Liver (tissue), 3 donors: ENCODE measurements around the gene ERGIC1.
A peak's percentile ranks its signal among the peaks of the same experiment; 100 is the strongest.

Experiments
- FOXA1 ChIP-seq: IDR thresholded peaks from 2 replicates; pipeline ENCODE4 v1.6.1; 2016; ENCODE audit warnings: antibody characterized with exemption
- GABPA ChIP-seq, 2 donors: IDR thresholded peaks in 1 of 2; conservative IDR thresholded peaks in 1 of 2; 2 replicates each; pipeline ENCODE4 v1.6.1; 2016; ENCODE audit warnings: antibody characterized with exemption in 2 of 2, mild to moderate bottlenecking in 1 of 2, moderate library complexity in 1 of 2
- RAD21 ChIP-seq, 2 donors: IDR thresholded peaks; 2 replicates each; pipeline ENCODE4 v1.6.1; 2016; ENCODE audit warnings: antibody characterized with exemption in 2 of 2, mild to moderate bottlenecking in 2 of 2
- TF ChIP-seq, protein P1 (sequence below): IDR thresholded peaks from 2 replicates; pipeline ENCODE4 v1.6.1; 2016; ENCODE audit warnings: antibody characterized with exemption
- TF ChIP-seq, protein P2 (sequence below): IDR thresholded peaks from 2 replicates; pipeline ENCODE4 v1.6.1; 2016; ENCODE audit warnings: antibody characterized with exemption, mild to moderate bottlenecking
- TF ChIP-seq, protein P3 (sequence below): fragments of 150-350 bp; IDR thresholded peaks from 2 replicates; pipeline ENCODE4 v1.5.1; 2017; ENCODE audit warnings: improper control_type of control experiment, low read depth, low read length; ENCODE audit not compliant: missing input control
- donor health status: healthy.
- donor health status: healthy.

DNA sequence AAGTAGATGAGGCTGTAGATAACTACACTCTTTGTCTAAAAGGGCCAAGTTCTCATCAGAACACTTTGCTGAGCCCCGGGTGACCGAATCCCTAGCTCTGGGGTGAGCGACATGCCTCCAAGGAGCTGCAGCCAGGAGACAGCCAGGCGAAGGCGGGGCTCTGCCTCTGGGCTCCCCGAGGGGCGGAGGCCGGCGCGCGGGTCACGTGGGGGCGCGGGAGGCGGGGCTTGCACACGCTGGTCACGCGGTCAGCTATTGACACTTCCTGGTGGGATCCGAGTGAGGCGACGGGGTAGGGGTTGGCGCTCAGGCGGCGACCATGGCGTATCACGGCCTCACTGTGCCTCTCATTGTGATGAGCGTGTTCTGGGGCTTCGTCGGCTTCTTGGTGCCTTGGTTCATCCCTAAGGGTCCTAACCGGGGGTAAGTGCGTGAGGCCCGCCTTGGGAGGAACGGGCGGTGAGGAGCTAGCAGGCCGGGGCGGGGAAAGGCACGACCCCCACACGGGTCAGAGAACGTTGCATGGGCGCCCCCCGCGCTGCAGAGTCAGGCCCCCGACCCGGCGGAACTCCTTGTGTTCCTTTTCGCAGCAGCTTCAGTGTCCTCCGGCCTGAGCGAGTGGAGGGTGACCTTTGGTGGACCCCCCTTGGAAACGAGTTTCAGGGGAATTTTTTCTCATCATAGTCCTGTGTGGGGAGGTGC is 149.6 kb downstream of the ERGIC1 start, which contains the start of gene ATP6V0E1:
- TF ChIP-seq, protein P1, sequence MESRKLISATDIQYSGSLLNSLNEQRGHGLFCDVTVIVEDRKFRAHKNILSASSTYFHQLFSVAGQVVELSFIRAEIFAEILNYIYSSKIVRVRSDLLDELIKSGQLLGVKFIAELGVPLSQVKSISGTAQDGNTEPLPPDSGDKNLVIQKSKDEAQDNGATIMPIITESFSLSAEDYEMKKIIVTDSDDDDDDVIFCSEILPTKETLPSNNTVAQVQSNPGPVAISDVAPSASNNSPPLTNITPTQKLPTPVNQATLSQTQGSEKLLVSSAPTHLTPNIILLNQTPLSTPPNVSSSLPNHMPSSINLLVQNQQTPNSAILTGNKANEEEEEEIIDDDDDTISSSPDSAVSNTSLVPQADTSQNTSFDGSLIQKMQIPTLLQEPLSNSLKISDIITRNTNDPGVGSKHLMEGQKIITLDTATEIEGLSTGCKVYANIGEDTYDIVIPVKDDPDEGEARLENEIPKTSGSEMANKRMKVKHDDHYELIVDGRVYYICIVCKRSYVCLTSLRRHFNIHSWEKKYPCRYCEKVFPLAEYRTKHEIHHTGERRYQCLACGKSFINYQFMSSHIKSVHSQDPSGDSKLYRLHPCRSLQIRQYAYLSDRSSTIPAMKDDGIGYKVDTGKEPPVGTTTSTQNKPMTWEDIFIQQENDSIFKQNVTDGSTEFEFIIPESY = no peak
- TF ChIP-seq GABPA (IDR thresholded peaks at IDR 0.05 in 1 of 2, conservative IDR thresholded peaks at IDR 0.05 in 1 of 2) (no peak), RAD21 (IDR thresholded peaks at IDR 0.05) (peak; percentile 29 to 52), FOXA1 (peak; percentile 77)
- TF ChIP-seq, protein P2, sequence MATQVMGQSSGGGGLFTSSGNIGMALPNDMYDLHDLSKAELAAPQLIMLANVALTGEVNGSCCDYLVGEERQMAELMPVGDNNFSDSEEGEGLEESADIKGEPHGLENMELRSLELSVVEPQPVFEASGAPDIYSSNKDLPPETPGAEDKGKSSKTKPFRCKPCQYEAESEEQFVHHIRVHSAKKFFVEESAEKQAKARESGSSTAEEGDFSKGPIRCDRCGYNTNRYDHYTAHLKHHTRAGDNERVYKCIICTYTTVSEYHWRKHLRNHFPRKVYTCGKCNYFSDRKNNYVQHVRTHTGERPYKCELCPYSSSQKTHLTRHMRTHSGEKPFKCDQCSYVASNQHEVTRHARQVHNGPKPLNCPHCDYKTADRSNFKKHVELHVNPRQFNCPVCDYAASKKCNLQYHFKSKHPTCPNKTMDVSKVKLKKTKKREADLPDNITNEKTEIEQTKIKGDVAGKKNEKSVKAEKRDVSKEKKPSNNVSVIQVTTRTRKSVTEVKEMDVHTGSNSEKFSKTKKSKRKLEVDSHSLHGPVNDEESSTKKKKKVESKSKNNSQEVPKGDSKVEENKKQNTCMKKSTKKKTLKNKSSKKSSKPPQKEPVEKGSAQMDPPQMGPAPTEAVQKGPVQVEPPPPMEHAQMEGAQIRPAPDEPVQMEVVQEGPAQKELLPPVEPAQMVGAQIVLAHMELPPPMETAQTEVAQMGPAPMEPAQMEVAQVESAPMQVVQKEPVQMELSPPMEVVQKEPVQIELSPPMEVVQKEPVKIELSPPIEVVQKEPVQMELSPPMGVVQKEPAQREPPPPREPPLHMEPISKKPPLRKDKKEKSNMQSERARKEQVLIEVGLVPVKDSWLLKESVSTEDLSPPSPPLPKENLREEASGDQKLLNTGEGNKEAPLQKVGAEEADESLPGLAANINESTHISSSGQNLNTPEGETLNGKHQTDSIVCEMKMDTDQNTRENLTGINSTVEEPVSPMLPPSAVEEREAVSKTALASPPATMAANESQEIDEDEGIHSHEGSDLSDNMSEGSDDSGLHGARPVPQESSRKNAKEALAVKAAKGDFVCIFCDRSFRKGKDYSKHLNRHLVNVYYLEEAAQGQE = no peak
- TF ChIP-seq, protein P3, sequence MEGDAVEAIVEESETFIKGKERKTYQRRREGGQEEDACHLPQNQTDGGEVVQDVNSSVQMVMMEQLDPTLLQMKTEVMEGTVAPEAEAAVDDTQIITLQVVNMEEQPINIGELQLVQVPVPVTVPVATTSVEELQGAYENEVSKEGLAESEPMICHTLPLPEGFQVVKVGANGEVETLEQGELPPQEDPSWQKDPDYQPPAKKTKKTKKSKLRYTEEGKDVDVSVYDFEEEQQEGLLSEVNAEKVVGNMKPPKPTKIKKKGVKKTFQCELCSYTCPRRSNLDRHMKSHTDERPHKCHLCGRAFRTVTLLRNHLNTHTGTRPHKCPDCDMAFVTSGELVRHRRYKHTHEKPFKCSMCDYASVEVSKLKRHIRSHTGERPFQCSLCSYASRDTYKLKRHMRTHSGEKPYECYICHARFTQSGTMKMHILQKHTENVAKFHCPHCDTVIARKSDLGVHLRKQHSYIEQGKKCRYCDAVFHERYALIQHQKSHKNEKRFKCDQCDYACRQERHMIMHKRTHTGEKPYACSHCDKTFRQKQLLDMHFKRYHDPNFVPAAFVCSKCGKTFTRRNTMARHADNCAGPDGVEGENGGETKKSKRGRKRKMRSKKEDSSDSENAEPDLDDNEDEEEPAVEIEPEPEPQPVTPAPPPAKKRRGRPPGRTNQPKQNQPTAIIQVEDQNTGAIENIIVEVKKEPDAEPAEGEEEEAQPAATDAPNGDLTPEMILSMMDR = no peak
